Stimulated activated CD4-positive, alpha-beta T cell treated with anti-CD3 and anti-CD28 coated beads, Interleukin-2, amount 100 ng/mL, for 4 hours (primary cell): ENCODE data around the gene SPRR1A.

Experiments used
- DNase-seq: peaks from one replicate; pipeline ENCODE4 v3.0.0-alpha.2; 2020; ENCODE audit warnings: low read depth

The SPRR1A gene

GRCh38 chr1:152983743-152984142 lies at the start of gene SPRR1A:
Gene SPRR1A, plus strand, starts transcription at chr1:152984081. Its CDS starts 1,150 bp downstream, at chr1:152985231.
- DNase-seq = no peak

GRCh38 chr1:152940614-152941013 lies 43.3 kb upstream of the SPRR1A start:
- DNase-seq = no peak

- no peak for DNase-seq
Observed at GRCh38 chr1:152941037-152941711, 42.7 kb upstream of the SPRR1A start.

GRCh38 chr1:152942161-152942560 lies 41.7 kb upstream of the SPRR1A start:
- DNase-seq = no peak

GRCh38 chr1:152946248-152946647 lies 37.6 kb upstream of the SPRR1A start:
- no peak for DNase-seq

GRCh38 chr1:152946651-152947256 lies 37.1 kb upstream of the SPRR1A start, which contains the start of gene SPRR5:
Gene SPRR5, plus strand, starts transcription at chr1:152947206. Its CDS starts 1,349 bp downstream, at chr1:152948555.
- DNase-seq = no peak

- DNase-seq = no peak
Observed at GRCh38 chr1:152951711-152952110, 32.2 kb upstream of the SPRR1A start.

- DNase-seq = no peak
Observed at GRCh38 chr1:152953761-152954160, 30.1 kb upstream of the SPRR1A start.

- DNase-seq = no peak
Observed at GRCh38 chr1:152954436-152954835, 29.4 kb upstream of the SPRR1A start.

GRCh38 chr1:152957561-152957960 lies 26.3 kb upstream of the SPRR1A start:
- no peak for DNase-seq

GRCh38 chr1:152959273-152959672 lies 24.6 kb upstream of the SPRR1A start:
- no peak for DNase-seq

- no peak for DNase-seq
Observed at GRCh38 chr1:152959801-152960451, 24.0 kb upstream of the SPRR1A start.

- DNase-seq = no peak
Observed at GRCh38 chr1:152960452-152961044, 23.3 kb upstream of the SPRR1A start.

- no peak for DNase-seq
Observed at GRCh38 chr1:152961226-152961891, 22.5 kb upstream of the SPRR1A start.

GRCh38 chr1:152962876-152963415 lies 20.9 kb upstream of the SPRR1A start:
- DNase-seq = no peak

GRCh38 chr1:152964536-152964935 lies 19.3 kb upstream of the SPRR1A start:
- no peak for DNase-seq

GRCh38 chr1:152965853-152966252 lies 18.0 kb upstream of the SPRR1A start:
- DNase-seq = no peak

GRCh38 chr1:152967201-152967600 lies 16.7 kb upstream of the SPRR1A start:
- DNase-seq = no peak

GRCh38 chr1:152968248-152968647 lies 15.6 kb upstream of the SPRR1A start:
- no peak for DNase-seq

GRCh38 chr1:152969036-152969435 lies 14.8 kb upstream of the SPRR1A start:
- DNase-seq = no peak

GRCh38 chr1:152970495-152970894 lies 13.4 kb upstream of the SPRR1A start, which contains the start of gene SPRR4:
Gene SPRR4, plus strand, starts transcription at chr1:152970648. Its CDS starts 1,243 bp downstream, at chr1:152971891.
- DNase-seq = no peak
